Thymus (tissue), 11 donors: Measurements from ENCODE around the gene GMPR2. TPM values are rescaled to one million over a fixed set of nuclear protein-coding genes. Genes with fewer than 3 reads are reported as not detected.

ENCODE experiments used
- DNase-seq, 9 donors: peaks; one replicate each; pipeline ENCODE4 v3.0.0-alpha.2; 2013; ENCODE audit warnings: low spot score in 9 of 9, low read depth in 6 of 9, missing footprints in 1 of 9
- H3K27ac ChIP-seq, 2 donors: one replicate each; pipeline ENCODE4 v1.5.1; 2013; ENCODE audit warnings: control low read depth in 1 of 2, low read depth in 1 of 2, low read length in 1 of 2, mild to moderate bottlenecking in 1 of 2, moderate library complexity in 1 of 2
- H3K27me3 ChIP-seq, 2 donors: one replicate each; pipeline ENCODE4 v1.5.1; 2013; ENCODE audit warnings: low read length in 1 of 2; ENCODE audit not compliant: control insufficient read depth in 2 of 2, insufficient read depth in 1 of 2
- H3K36me3 ChIP-seq, 2 donors: one replicate each; pipeline ENCODE4 v1.5.1; 2013; ENCODE audit warnings: low read length in 1 of 2, mild to moderate bottlenecking in 1 of 2, moderate library complexity in 1 of 2; ENCODE audit not compliant: control insufficient read depth in 2 of 2, insufficient read depth in 2 of 2
- H3K4me1 ChIP-seq, 2 donors: one replicate each; pipeline ENCODE4 v1.5.1; 2013; ENCODE audit warnings: low read length in 2 of 2; ENCODE audit not compliant: control insufficient read depth in 2 of 2, insufficient read depth in 2 of 2
- H3K4me3 ChIP-seq, 2 donors: one replicate each; pipeline ENCODE4 v1.5.1; 2013; ENCODE audit warnings: low read length in 2 of 2, control low read depth in 1 of 2, mild to moderate bottlenecking in 1 of 2
- H3K9me3 ChIP-seq, 2 donors: one replicate each; pipeline ENCODE4 v1.5.1; 2013; ENCODE audit warnings: low read length in 1 of 2, mild to moderate bottlenecking in 1 of 2; ENCODE audit not compliant: control insufficient read depth in 2 of 2, insufficient read depth in 1 of 2
- WGBS: extraction: QIAGEN DNeasy Blood & Tissue Kit; methylation state at CpG from one replicate; pipeline ENCODE4 v1.1.7; 2013; 5-methylcytosine and 5-hydroxymethylcytosine counted together
- polyA plus RNA-seq: library from polyadenylated mRNA; stranded (reverse); fragments of 200-250 nt; gene quantifications from one replicate; pipeline ENCODE4 v1.2.3, GENCODE V29; 2013
- total RNA-seq: library from RNA; stranded (reverse); fragments of 120-200 nt; gene quantifications from one replicate; pipeline ENCODE4 v1.2.4, GENCODE V29; 2013
- donor health status: healthy.

GMPR2 gene
- total and polyA plus RNA-seq, 2 donors, result 53.6 to 67.0 TPM

DNA sequence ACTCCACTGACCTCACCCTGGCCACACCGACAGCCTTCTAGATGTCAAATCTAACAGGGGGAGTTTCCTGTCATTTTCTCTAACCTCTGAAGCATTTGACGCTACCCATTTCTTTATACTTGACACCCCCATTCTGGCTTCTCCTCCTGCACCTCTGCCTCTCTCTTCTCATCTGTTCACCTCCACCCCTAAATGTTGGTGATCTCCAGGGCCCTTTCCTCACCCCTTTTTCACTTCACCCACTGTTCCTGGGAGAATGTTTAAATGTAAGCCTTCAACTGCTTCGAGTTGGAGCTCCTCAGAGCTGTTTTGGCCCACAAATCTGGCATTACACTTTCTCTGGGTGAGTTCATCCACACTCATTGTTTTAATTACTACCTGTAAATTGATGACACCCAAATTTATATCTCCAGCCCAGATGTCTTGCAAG is 39.1 kb downstream of the GMPR2 start:
- WGBS, result 22% methylated on average over 3 of the region's 3 CpGs
- Histone ChIP-seq H3K4me1 (peaks cover 11 to 26% of the 10 kb centered on the region in 2 donors), H3K27ac (peak overlapping the region; percentile 79 to 99)

DNA sequence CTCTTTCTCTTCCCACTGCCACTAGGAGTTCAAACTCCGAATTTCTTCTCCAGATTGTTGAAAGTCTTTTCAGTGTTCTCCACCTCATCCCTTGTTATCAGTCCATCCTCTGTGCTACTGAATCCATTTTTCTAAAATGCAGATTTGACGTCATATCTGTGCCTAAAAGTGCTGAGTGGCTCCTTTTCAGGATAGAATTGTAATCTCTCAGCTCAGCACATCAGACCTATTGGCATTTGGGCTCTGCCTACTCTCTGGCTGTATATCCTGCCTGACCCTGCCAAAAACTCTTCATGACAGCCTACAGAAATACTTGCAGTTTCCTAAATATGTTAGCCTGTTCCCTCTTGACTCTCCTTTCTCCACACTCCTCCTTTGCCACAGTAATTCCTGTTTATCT is 39.7 kb downstream of the GMPR2 start:
- 96% methylated on average over 2 of the region's 2 CpGs for WGBS
- peaks cover 5 to 9% of the 10 kb centered on the region in 2 donors for H3K36me3 ChIP-seq
- no peak overlapping the region for H3K27ac ChIP-seq
- H3K4me3 ChIP-seq, result no peak overlapping the region
- H3K9me3 ChIP-seq, result no peaks in the 10 kb centered on the region
- no peak for DNase-seq
- H3K4me1 ChIP-seq, result peaks cover 11 to 27% of the 10 kb centered on the region in 2 donors
- no peaks in the 10 kb centered on the region for H3K27me3 ChIP-seq

More for the DNA sequence above, 39.1 kb downstream of the GMPR2 start:
- peak overlapping the region; percentile 67 to 83 for H3K4me3 ChIP-seq
- H3K27me3 ChIP-seq, result no peaks in the 10 kb centered on the region
- H3K36me3 ChIP-seq, result peaks cover 5 to 13% of the 10 kb centered on the region in 2 donors
- H3K9me3 ChIP-seq, result no peaks in the 10 kb centered on the region
- DNase-seq, result no peak

DNA sequence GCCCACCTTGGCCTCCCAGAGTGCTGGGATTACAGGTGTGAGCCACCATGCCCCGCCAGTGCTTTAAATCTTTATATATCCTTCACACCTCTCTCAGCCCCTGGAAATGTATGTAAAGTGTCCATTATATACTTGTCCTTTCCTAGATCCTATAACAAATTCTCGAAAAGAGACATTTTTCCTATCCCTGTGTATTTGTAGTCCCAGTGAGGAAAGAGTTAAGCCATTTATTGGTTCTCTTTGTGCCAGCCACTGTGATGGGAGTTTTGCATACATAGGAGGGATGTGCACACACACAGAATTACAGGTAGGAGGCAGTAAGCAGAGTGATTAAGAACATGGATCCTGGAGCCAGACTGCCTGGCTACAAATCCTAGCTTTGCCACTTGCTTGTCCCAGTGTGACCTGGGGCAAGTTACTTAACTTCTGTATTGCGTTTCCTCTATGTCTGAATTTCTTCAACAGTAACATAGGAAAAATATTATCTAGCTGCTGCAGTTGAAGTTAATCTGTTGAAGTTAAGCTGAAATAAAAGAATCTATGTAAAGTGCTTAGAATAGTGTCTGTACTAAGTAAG is 40.8 kb downstream of the GMPR2 start:
- DNase-seq, result no peak
- 84% methylated on average over 3 of the region's 3 CpGs for WGBS
- Histone ChIP-seq H3K4me1 (peaks cover 11 to 30% of the 10 kb centered on the region in 2 donors), H3K9me3 (no peaks in the 10 kb centered on the region), H3K4me3 (no peak overlapping the region), H3K36me3 (peaks cover 5 to 6% of the 10 kb centered on the region in 2 donors), H3K27me3 (no peaks in the 10 kb centered on the region), H3K27ac (no peak overlapping the region)

DNA sequence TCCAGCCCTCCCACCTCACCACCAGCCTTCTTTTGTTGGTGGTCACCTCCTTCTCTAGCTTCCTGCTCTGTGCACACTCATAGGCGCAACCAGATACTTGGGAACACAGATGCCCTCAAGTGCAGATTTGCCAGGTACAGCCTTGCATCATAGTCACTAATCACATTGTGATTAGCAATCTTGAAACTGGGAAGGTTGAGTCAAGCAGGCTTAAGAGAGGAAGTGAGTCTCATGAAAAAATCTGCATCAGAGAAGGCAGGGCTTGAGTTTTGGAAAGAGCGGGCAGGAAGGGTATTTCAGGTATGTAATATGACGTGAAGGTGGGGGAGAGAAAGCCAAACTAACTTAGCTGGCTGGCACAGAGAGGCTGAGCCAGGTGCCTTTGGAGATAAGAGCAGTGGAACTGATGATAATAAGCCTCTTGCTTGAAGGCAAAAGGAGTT is 41.4 kb downstream of the GMPR2 start:
- no peaks in the 10 kb centered on the region for H3K9me3 ChIP-seq
- peak overlapping the region; percentile 56 to 62 for H3K27ac ChIP-seq
- 91% methylated on average over 3 of the region's 3 CpGs for WGBS
- H3K4me1 ChIP-seq, result peaks cover 11 to 35% of the 10 kb centered on the region in 2 donors
- no peak overlapping the region for H3K4me3 ChIP-seq
- peak in 2 of 9 donors; percentile 24 to 52 for DNase-seq
- peaks cover 1 to 3% of the 10 kb centered on the region in 2 donors for H3K36me3 ChIP-seq
- no peaks in the 10 kb centered on the region for H3K27me3 ChIP-seq

DNA sequence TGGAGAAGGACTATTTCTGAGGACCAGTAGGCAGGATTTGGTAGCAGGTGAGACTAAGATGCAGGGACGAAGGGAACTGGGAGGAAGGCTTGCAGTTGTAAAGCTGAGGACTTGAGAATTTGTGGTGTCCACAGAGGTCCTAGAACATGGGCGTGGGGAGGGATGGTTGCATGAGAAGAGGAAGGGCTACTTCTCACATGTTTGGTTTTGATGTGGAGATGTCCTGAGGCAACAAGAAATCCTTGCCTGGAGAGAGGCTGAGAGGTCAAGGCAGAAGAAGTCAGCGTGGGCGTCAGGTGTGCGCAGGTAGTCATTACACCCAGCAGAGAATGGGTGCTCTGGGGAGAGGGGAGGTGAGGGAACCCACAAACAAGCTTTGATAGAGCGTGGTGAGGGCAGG is 44.3 kb downstream of the GMPR2 start:
- peaks cover under 1 to 30% of the 10 kb centered on the region in 2 donors for H3K4me1 ChIP-seq
- H3K27me3 ChIP-seq, result no peaks in the 10 kb centered on the region
- 97% methylated on average over 6 of the region's 6 CpGs for WGBS
- H3K4me3 ChIP-seq, result no peak overlapping the region
- no peaks in the 10 kb centered on the region for H3K36me3 ChIP-seq
- H3K9me3 ChIP-seq, result no peaks in the 10 kb centered on the region
- no peak for DNase-seq
- no peak overlapping the region for H3K27ac ChIP-seq

DNA sequence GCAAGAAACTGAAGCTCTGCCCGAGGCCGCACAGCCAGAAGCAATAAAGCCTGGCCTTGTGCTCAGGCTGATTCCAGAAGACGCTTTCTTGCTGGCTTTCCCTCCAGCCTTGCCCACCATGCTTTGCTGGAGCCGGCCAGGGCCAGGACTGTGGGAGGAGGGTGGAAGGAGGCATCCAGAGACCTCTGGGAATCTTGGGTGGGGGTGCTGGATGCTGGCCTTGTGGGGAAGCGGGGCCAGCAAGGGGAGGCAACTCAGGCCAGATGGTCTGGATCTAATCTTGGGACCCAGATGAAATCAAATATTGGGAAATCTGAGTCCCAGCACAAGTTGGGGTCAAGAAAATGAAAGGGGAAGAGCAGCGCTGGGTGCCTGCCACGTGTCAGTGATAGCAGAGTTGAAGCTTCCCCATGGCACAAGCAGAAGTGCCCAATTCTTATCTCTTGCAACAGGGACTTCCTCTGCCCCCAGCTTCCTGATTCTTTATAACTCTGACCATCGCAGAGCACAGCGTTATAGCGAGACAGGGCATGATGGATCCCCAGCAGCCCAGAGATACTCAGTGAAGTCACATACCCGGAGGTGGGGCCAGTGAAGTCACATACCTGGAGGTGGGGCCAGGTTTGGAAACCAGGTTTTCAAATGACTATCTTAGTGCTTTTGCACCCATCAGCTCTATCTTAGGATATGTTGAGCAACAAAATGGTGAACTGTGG is 45.0 kb downstream of the GMPR2 start:
- no peak overlapping the region for H3K27ac ChIP-seq
- DNase-seq, result no peak
- no peaks in the 10 kb centered on the region for H3K9me3 ChIP-seq
- no peak overlapping the region for H3K4me3 ChIP-seq
- WGBS, result 68% methylated on average over 11 of the region's 11 CpGs
- no peaks in the 10 kb centered on the region for H3K36me3 ChIP-seq
- H3K4me1 ChIP-seq, result peaks cover 0 to 26% of the 10 kb centered on the region in 2 donors
- H3K27me3 ChIP-seq, result no peaks in the 10 kb centered on the region

DNA sequence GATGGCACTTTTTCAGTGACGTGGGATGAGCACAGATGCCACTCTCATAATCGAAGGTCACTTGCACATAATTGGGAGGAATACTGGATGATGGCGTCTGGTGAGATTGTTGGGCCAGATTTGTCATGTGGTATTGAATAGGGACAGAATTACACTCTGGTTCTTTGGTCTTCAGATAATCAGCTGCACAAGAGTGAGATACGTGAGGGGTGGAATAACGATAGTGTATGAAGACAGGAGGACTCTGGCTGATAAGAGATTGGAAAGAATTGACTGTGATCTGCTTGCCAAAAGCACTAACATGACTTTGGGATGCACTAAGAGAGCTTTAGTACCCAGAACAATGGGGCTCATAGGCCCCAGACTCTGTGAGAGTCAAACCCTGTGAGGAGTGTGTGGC is 45.7 kb downstream of the GMPR2 start:
- H3K27me3 ChIP-seq, result no peaks in the 10 kb centered on the region
- no peaks in the 10 kb centered on the region for H3K9me3 ChIP-seq
- no peak for DNase-seq
- H3K4me1 ChIP-seq, result peaks cover 0 to 26% of the 10 kb centered on the region in 2 donors
- WGBS, result 98% methylated on average over 5 of the region's 5 CpGs
- no peak overlapping the region for H3K4me3 ChIP-seq
- H3K36me3 ChIP-seq, result no peaks in the 10 kb centered on the region
- no peak overlapping the region for H3K27ac ChIP-seq

DNA sequence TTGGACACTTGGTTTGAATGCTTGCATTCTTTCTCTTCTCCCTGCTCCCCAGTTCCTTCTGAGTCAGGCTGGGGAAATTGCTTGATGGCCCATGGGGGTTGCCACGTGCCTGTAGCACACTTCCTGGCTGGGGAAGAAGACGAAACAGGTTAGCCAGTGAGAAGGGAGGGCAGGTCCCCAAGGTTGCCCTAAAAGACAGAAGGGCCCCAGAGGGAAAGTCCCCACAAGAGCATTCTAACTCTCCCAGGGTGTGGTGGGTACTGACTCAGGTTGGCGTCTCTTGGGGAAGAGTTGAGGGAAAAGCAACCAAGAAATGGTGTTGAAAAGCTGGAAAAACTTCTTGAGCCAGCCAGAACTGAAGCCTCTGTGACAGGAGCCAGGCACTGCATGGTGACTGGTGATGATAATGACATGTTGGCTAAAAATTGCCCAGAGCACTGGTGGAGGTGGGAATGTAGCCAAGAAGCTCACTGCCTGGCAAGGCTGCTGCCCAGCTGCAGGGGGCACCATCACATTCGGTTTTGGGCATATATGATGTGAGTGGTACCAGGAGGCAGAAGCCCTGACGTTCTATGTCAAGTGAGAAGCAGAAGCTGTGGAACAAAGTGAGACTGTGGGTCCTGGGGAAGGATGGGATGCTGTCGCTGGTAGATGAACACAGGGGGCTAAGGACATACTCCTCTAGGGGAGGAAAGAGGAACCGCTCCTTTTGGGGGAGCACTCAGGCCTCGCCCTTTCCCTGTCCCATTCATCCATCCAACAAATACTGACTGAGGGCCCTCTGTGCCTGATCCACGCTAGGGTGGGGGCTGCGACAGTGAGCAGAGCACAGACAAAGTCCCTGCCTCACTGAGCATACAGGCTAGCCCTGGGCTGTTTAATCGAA is 46.8 kb downstream of the GMPR2 start:
- no peak overlapping the region for H3K27ac ChIP-seq
- WGBS, result 76% methylated on average over 11 of the region's 11 CpGs
- no peak overlapping the region for H3K4me3 ChIP-seq
- H3K27me3 ChIP-seq, result no peaks in the 10 kb centered on the region
- DNase-seq, result peak in 1 of 9 donors; percentile 35
- no peaks in the 10 kb centered on the region for H3K36me3 ChIP-seq
- H3K9me3 ChIP-seq, result no peaks in the 10 kb centered on the region
- H3K4me1 ChIP-seq, result peaks cover 0 to 17% of the 10 kb centered on the region in 2 donors
